Mesodermal cell (in vitro differentiated cells): Measurements from ENCODE around the gene GFY.
"Not testable (repeated sequence)": the region's sequence is repeated elsewhere in the genome, so short reads cannot be mapped to it uniquely, and the experiment has no call there.

Experiments used
- H3K27ac ChIP-seq: 2 replicates; pipeline ENCODE4 v1.7.0; 2013; ENCODE audit warnings: mild to moderate bottlenecking, low read depth, low read length, moderate library complexity; ENCODE audit not compliant: severe bottlenecking
- H3K36me3 ChIP-seq: 2 replicates; pipeline ENCODE4 v1.7.1; 2013; ENCODE audit warnings: mild to moderate bottlenecking, low read length, moderate library complexity; ENCODE audit not compliant: control insufficient read depth, insufficient read depth
- H3K4me1 ChIP-seq: one replicate; pipeline ENCODE4 v1.7.1; 2013; ENCODE audit warnings: mild to moderate bottlenecking, low read length; ENCODE audit not compliant: insufficient read depth, control insufficient read depth, poor library complexity, severe bottlenecking
- H3K4me3 ChIP-seq: 2 replicates; pipeline ENCODE4 v1.7.0; 2013; ENCODE audit warnings: low read length, control low read depth, mild to moderate bottlenecking; ENCODE audit not compliant: insufficient read depth, poor library complexity, severe bottlenecking; ENCODE audit errors: extremely low read depth
- H3K9me3 ChIP-seq: 2 replicates; pipeline ENCODE4 v1.7.1; 2013; ENCODE audit warnings: mild to moderate bottlenecking, low read length, moderate library complexity; ENCODE audit not compliant: control insufficient read depth
- WGBS, 2 experiments: methylation state at CpG; one replicate each; pipeline ENCODE4 v1.1.5; 2013; ENCODE audit warnings: missing lambda C conversion rate in 2 of 2; ENCODE audit not compliant: insufficient coverage in 2 of 2; 5-methylcytosine and 5-hydroxymethylcytosine counted together

GFY gene

DNA sequence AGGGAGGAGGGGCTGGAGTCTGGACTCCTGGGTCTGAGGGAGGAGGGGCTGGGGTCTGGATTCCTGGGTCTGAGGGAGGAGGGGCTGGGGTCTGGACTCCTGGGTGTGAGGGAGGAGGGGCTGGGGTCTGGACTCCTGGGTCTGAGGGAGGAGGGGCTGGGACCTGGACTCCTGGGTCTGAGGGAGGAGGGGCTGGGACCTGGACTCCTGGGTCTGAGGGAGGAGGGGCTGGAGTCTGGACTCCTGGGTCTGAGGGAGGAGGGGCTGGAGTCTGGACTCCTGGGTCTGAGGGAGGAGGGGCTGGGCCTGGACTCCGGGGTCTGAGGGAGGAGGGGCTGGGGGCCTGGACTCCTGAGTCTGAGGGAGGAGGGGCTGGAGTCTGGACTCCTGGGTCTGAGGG is 35.9 kb downstream of the GFY start:
- not testable (repeated sequence) for H3K4me1 ChIP-seq, H3K27ac ChIP-seq, H3K4me3 ChIP-seq, H3K9me3 ChIP-seq
- peaks cover 42% of the 10 kb centered on the region for H3K36me3 ChIP-seq
- WGBS, 2 experiments, result no CpG with 5 or more reads among the region's 1 CpG

GRCh38 chr19:49461656-49462055 is 36.5 kb downstream of the GFY start:
- WGBS, 2 experiments, result 96 to 97% methylated on average over 30 to 37 of the region's 37 CpGs
- H3K9me3 ChIP-seq, result no peaks in the 10 kb centered on the region
- H3K27ac ChIP-seq, result no peak overlapping the region
- no peak overlapping the region for H3K4me3 ChIP-seq
- peaks cover 41% of the 10 kb centered on the region for H3K36me3 ChIP-seq
- H3K4me1 ChIP-seq, result no peaks in the 10 kb centered on the region

- Histone ChIP-seq H3K36me3 (peaks cover 38% of the 10 kb centered on the region), H3K4me3 (no peak overlapping the region), H3K4me1 (no peaks in the 10 kb centered on the region), H3K9me3 (no peaks in the 10 kb centered on the region), H3K27ac (no peak overlapping the region)
- 89 to 96% methylated on average over 10 to 12 of the region's 12 CpGs for WGBS, 2 experiments
Observed at GRCh38 chr19:49462492-49462891, 37.3 kb downstream of the GFY start.

GRCh38 chr19:49463960-49464740 is 39.0 kb downstream of the GFY start:
- no peaks in the 10 kb centered on the region for H3K9me3 ChIP-seq
- H3K4me3 ChIP-seq, result no peak overlapping the region
- 94 to 97% methylated on average over 34 to 37 of the region's 39 CpGs for WGBS, 2 experiments
- H3K27ac ChIP-seq, result no peak overlapping the region
- no peaks in the 10 kb centered on the region for H3K4me1 ChIP-seq
- H3K36me3 ChIP-seq, result peaks cover 38% of the 10 kb centered on the region

GRCh38 chr19:49465371-49465770 is 40.2 kb downstream of the GFY start:
- Histone ChIP-seq H3K36me3 (peaks cover 35% of the 10 kb centered on the region), H3K4me1 (no peaks in the 10 kb centered on the region), H3K9me3 (no peaks in the 10 kb centered on the region), H3K4me3 (no peak overlapping the region), H3K27ac (no peak overlapping the region)
- 86 to 94% methylated on average over 2 to 3 of the region's 3 CpGs for WGBS, 2 experiments

GRCh38 chr19:49468199-49468598 is 43.0 kb downstream of the GFY start:
- Histone ChIP-seq H3K27ac (no peak overlapping the region), H3K9me3 (no peaks in the 10 kb centered on the region), H3K36me3 (peaks cover 35% of the 10 kb centered on the region), H3K4me1 (peaks cover 7% of the 10 kb centered on the region), H3K4me3 (no peak overlapping the region)
- 92 to 93% methylated on average over 18 to 19 of the region's 19 CpGs for WGBS, 2 experiments

DNA sequence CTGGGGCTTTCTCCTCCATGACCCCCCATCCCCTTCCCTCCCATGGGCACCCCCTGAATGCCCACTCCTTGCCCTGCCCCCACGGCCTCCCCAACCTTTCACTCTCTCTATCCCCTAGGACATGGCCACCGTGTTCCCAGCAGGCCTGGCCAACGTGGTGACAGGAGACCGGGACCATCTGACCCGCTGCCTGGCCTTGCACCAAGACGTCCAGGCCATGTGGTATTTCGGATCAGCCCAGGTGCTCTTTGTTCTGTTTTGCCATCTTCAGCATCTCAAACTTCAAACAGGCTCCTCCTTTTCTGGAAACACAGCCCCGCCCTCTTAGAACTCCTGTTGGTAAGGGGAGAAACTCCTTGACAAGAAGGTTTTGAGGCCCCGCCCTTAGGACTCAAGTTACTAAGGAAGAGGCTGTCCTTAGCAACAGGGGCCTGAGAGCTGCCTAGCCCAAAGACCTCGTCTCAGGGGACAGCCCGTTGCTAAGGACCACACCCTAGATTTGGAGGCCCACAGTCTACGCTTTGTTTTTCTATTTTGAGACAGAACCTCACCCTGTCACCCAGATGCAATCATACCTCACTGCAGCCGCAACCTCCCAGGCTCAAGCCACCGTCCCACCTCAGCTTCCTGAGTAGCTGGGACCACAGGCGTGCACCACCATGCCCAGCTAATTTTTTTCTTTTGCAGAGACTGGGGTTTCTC is 43.7 kb downstream of the GFY start:
- H3K4me1 ChIP-seq, result peaks cover 8% of the 10 kb centered on the region
- H3K36me3 ChIP-seq, result peaks cover 35% of the 10 kb centered on the region
- no peak overlapping the region for H3K4me3 ChIP-seq
- no peaks in the 10 kb centered on the region for H3K9me3 ChIP-seq
- H3K27ac ChIP-seq, result no peak overlapping the region
- WGBS, 2 experiments, result 78 to 87% methylated on average over 14 to 15 of the region's 15 CpGs

DNA sequence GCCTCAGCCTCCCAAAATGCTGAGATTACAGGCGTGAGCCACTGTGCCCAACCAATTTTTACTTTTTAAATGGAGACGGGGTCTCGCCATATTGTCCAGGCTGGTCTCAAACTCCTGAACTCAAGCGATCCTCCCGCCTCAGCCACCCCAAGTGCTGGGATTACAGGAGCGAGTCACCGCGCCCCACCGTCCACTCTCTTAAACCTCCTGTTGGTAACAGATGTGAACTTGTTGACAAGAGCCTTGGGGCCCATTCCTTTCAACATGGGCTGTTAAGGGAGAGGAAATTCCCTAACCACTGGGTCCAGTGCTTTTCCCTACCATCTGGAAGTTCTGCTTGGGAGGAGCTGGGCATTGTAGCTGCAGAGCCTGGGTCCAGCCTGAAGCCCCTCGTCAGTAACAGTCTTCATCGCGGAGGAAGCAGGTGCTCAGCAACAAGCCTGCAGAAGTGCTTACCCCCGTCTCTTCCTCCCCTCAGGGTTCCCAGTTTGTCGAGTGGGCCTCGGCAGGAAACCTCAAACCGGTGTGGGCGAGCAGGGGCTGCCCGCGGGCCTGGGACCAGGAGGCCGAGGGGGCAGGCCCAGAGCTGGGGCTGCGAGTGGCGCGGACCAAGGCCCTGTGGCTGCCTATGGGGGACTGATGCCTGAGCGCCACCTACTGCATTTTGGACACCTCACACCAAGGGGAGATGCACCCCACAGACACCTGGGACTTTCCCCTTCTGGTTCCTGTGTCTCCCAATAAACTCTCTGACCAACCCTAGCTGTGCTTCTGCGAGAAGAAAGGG is 44.8 kb downstream of the GFY start:
- 96 to 97% methylated on average over 22 to 24 of the region's 25 CpGs for WGBS, 2 experiments
- Histone ChIP-seq H3K4me1 (peaks cover 8% of the 10 kb centered on the region), H3K36me3 (peaks cover 35% of the 10 kb centered on the region), H3K9me3 (no peaks in the 10 kb centered on the region), H3K27ac (no peak overlapping the region), H3K4me3 (no peak overlapping the region)

GRCh38 chr19:49470615-49470978 is 45.4 kb downstream of the GFY start:
- Histone ChIP-seq H3K27ac (no peak overlapping the region), H3K4me3 (no peak overlapping the region), H3K9me3 (no peaks in the 10 kb centered on the region), H3K4me1 (peaks cover 8% of the 10 kb centered on the region), H3K36me3 (peaks cover 31% of the 10 kb centered on the region)
- 82 to 98% methylated on average over 7 of the region's 8 CpGs for WGBS, 2 experiments

DNA sequence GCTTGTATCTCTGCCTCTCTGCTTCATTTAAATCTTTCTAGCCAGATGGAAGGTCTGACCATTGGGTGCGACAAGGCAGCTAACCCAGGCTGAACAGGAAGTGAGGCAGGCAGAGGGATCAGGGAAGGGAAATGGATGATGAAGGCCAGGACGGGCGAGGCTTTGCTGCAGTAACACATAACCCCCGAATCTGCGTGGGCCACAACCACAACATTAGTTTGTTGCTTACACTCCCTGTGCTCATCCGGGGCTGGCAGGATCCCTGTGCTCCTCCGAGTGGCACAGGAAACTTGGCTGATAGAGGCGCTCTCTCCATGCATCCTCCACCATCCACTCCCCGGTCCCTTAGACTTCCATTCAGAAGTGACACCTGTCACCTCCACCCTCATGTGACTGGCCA is 47.7 kb downstream of the GFY start:
- WGBS, 2 experiments, result 94 to 96% methylated on average over 7 to 9 of the region's 9 CpGs
- Histone ChIP-seq H3K4me3 (no peak overlapping the region), H3K4me1 (peaks cover 8% of the 10 kb centered on the region), H3K27ac (no peak overlapping the region), H3K36me3 (peaks cover 22% of the 10 kb centered on the region), H3K9me3 (no peaks in the 10 kb centered on the region)
